ENCODE results near the gene ZDHHC14. TPM values are rescaled to one million over a fixed set of nuclear protein-coding genes. Genes with fewer than 3 reads are reported as not detected.
"Not testable (repeated sequence)": the region's sequence is repeated elsewhere in the genome, so short reads cannot be mapped to it uniquely, and the experiment has no call there.

Gene ZDHHC14
- total and polyA plus RNA-seq, 2 of the 8 experiments (the other 6 are each of a cell fraction or from before 2014, with no cell fraction given): 2.9 to 5.3 TPM

- no peak for TF ChIP-seq CREB1 (IDR thresholded peaks at IDR 0.05)
These were observed 12.8 kb downstream of the ZDHHC14 start (continued) for GRCh38 chr6:157393669-157394327.

GRCh38 chr6:157395199-157395598 lies 14.2 kb downstream of the ZDHHC14 start:
- CTCF ChIA-PET (ENCODE audit: partially characterized antibody): interaction anchor here (1.2 kb wide), 1 partner anchor 18 kb away, joined by 3 read pairs; no protein-coding TSS in a partner anchor
- H4K91ac ChIP-seq (replicated peaks; ENCODE audit: insufficient read length, low read length); H3K18ac ChIP-seq (ENCODE audit: extremely low read depth, low read length); H3K27ac ChIP-seq (ENCODE audit: low read depth, low read length); H3K4me1 ChIP-seq (replicated peaks in 1 of 4; ENCODE audit: control insufficient read depth in 3 of 4, insufficient read depth in 4 of 4, low read length in 3 of 4); H2BK15ac ChIP-seq (ENCODE audit: low read length); DNase-seq (ENCODE audit: low read depth in 1 of 2, low spot score in 2 of 2); H3K79me1 ChIP-seq (ENCODE audit: low read depth, low read length); H3K36me3 ChIP-seq (ENCODE audit: control insufficient read depth in 2 of 4, insufficient read depth in 4 of 4, low read length in 3 of 4); H3K23me2 ChIP-seq (ENCODE audit: low read depth, low read length); H2BK120ac ChIP-seq (replicated peaks; ENCODE audit: low read depth, low read length); H2BK12ac ChIP-seq (ENCODE audit: low read depth, low read length); H3K4me2 ChIP-seq (ENCODE audit: insufficient read depth in 1 of 2, low read depth in 2 of 2, low read length in 2 of 2); H4K8ac ChIP-seq (ENCODE audit: extremely low read depth, insufficient read depth, low read length); H3K4ac ChIP-seq (replicated peaks; ENCODE audit: insufficient read length, low read depth, low read length); H3K56ac ChIP-seq (replicated peaks; ENCODE audit: insufficient read length, low read depth, low read length); POLR2A ChIA-PET (ENCODE audit: partially characterized antibody); H3K9ac ChIP-seq (replicated peaks in 1 of 4; ENCODE audit: extremely low read depth in 1 of 4, low read depth in 3 of 4, low read length in 3 of 4); H4K20me1 ChIP-seq (replicated peaks in 1 of 2; ENCODE audit: control insufficient read depth in 1 of 2, insufficient read depth in 2 of 2, low read length in 2 of 2); H2AK5ac ChIP-seq (ENCODE audit: low read depth, low read length); H4K5ac ChIP-seq (ENCODE audit: insufficient read length, low read depth, low read length); H3K27me3 ChIP-seq (replicated peaks in 1 of 4; ENCODE audit: control insufficient read depth in 3 of 4, extremely low read depth in 1 of 4, insufficient read depth in 3 of 4, low read length in 3 of 4); H3K4me3 ChIP-seq (ENCODE audit: extremely low read depth in 1 of 4, insufficient read depth in 2 of 4, low read depth in 3 of 4, low read length in 4 of 4); H2AFZ ChIP-seq (ENCODE audit: low read length); H2BK5ac ChIP-seq (ENCODE audit: low read depth, low read length); FAIRE-seq; H3K14ac ChIP-seq (ENCODE audit: insufficient read length); H2BK20ac ChIP-seq (ENCODE audit: low read length); H3K23ac ChIP-seq (ENCODE audit: insufficient read length); H3K79me2 ChIP-seq (ENCODE audit: control insufficient read depth in 1 of 2, insufficient read depth in 2 of 2, low read length in 2 of 2): not testable (repeated sequence)
- 96% methylated on average over 10 of the region's 11 CpGs; no CpG with 5 or more reads in 1 of the 2 experiments for WGBS, 2 experiments (ENCODE audit: extremely low coverage in 1 of 2, insufficient coverage in 1 of 2, insufficient read length in 1 of 2, insufficient replicate concordance in 2 of 2, low coverage in 1 of 2, low lambda C conversion rate in 2 of 2, missing lambda C conversion rate in 1 of 2)
- peaks cover 8 to 11% of the 10 kb centered on the region in 2 experiments for H3K9me3 ChIP-seq (ENCODE audit: insufficient read depth in 2 of 2, low read depth in 1 of 2, low read length in 1 of 2)
